GM23338 (cell line): ENCODE data around the gene ERI3. TPM values are rescaled to one million over a fixed set of nuclear protein-coding genes. Genes with fewer than 3 reads are reported as not detected.
A peak's percentile ranks its signal among the peaks of the same experiment; 100 is the strongest.

ENCODE experiments used
- ATAC-seq: fragments of 200-7000 bp; cut with Tn5 transposase; 3 replicates; pipeline ENCODE4 v1.9.1; 2020
- DNase-seq: peaks from one replicate; pipeline ENCODE4 v3.0.0-alpha.2; 2015; ENCODE audit warnings: low spot score
- H2AFZ ChIP-seq: fragments of 200-600 bp; sonication (generic); 2 replicates; pipeline ENCODE4 v1.8.0; 2016; ENCODE audit warnings: antibody characterized with exemption, mild to moderate bottlenecking, moderate library complexity
- H3F3A ChIP-seq: fragments of 200-600 bp; sonication (generic); replicated peaks from 2 replicates; pipeline ENCODE4 v1.8.0; 2017; ENCODE audit warnings: antibody characterized with exemption, mixed run types, low read depth
- H3K27ac ChIP-seq: fragments of 200-600 bp; sonication (generic); 2 replicates; pipeline ENCODE4 v1.6.1; 2016; ENCODE audit warnings: low read depth
- H3K27me3 ChIP-seq: fragments of 200-600 bp; sonication (generic); 2 replicates; pipeline ENCODE4 v1.8.0; 2016; ENCODE audit warnings: mild to moderate bottlenecking, mixed run types, moderate library complexity; ENCODE audit not compliant: insufficient read depth
- H3K36me3 ChIP-seq: fragments of 200-600 bp; sonication (generic); 2 replicates; pipeline ENCODE4 v1.8.0; 2016; ENCODE audit warnings: mild to moderate bottlenecking; ENCODE audit not compliant: insufficient read depth
- H3K4me1 ChIP-seq: fragments of 200-600 bp; sonication (generic); 2 replicates; pipeline ENCODE4 v1.8.0; 2016; ENCODE audit warnings: mild to moderate bottlenecking, moderate library complexity; ENCODE audit not compliant: insufficient read depth
- H3K4me2 ChIP-seq: fragments of 200-600 bp; sonication (generic); 2 replicates; pipeline ENCODE4 v1.7.1; 2017; ENCODE audit warnings: mixed run types
- H3K4me3 ChIP-seq: fragments of 200-600 bp; sonication (generic); 2 replicates; pipeline ENCODE4 v1.6.1; 2016; ENCODE audit warnings: mixed run types
- H3K79me2 ChIP-seq: fragments of 200-600 bp; sonication (generic); replicated peaks from 2 replicates; pipeline ENCODE4 v1.8.0; 2017; ENCODE audit warnings: mild to moderate bottlenecking; ENCODE audit not compliant: insufficient read depth
- H3K9me2 ChIP-seq: fragments of 200-600 bp; sonication (generic); 2 replicates; pipeline ENCODE4 v1.8.0; 2017; ENCODE audit not compliant: insufficient read depth
- H4K20me1 ChIP-seq: fragments of 200-600 bp; sonication (generic); replicated peaks from 2 replicates; pipeline ENCODE4 v1.8.0; 2017; ENCODE audit warnings: mild to moderate bottlenecking; ENCODE audit not compliant: insufficient read depth
- H3K27ac Mint-ChIP-seq: 2 replicates; pipeline ENCODE4 v1.8.0; 2020; ENCODE audit warnings: inconsistent platforms, mild to moderate bottlenecking, moderate library complexity, mixed read lengths
- H3K27me3 Mint-ChIP-seq: 3 replicates; pipeline ENCODE4 v1.8.0; 2022; ENCODE audit warnings: low read depth, mild to moderate bottlenecking, moderate library complexity, mixed read lengths, inconsistent platforms; ENCODE audit not compliant: insufficient read depth, poor library complexity
- H3K36me3 Mint-ChIP-seq: 3 replicates; pipeline ENCODE4 v1.8.0; 2021; ENCODE audit warnings: low read depth, mild to moderate bottlenecking, inconsistent platforms, moderate library complexity, mixed read lengths
- H3K4me1 Mint-ChIP-seq: 3 replicates; pipeline ENCODE4 v1.8.0; 2020; ENCODE audit warnings: mild to moderate bottlenecking, inconsistent platforms, mixed read lengths
- H3K4me3 Mint-ChIP-seq: 3 replicates; pipeline ENCODE4 v1.8.0; 2021; ENCODE audit warnings: moderate library complexity, mild to moderate bottlenecking, inconsistent platforms, mixed read lengths
- H3K9me3 Mint-ChIP-seq: 3 replicates; pipeline ENCODE4 v1.8.0; 2020; ENCODE audit warnings: moderate library complexity, mild to moderate bottlenecking, inconsistent platforms, mixed read lengths
- EZH2 ChIP-seq: fragments of 200-600 bp; sonication (generic); IDR thresholded peaks from one replicate; pipeline ENCODE4 v1.8.0; 2017; ENCODE audit warnings: antibody characterized with exemption, mild to moderate bottlenecking, low read depth; ENCODE audit not compliant: unreplicated experiment
- EZH2phosphoT487 ChIP-seq: fragments of 200-600 bp; sonication (generic); IDR thresholded peaks from one replicate; pipeline ENCODE4 v1.8.1; 2018; ENCODE audit warnings: antibody characterized with exemption; ENCODE audit not compliant: unreplicated experiment
- JUNB ChIP-seq: IDR thresholded peaks from one replicate; pipeline ENCODE4 v1.6.1; 2016; ENCODE audit warnings: antibody characterized with exemption; ENCODE audit not compliant: unreplicated experiment
- NANOG ChIP-seq: IDR thresholded peaks from 2 replicates; pipeline ENCODE4 v1.6.1; 2016; ENCODE audit warnings: antibody characterized with exemption, borderline replicate concordance
- POLR2AphosphoS5 ChIP-seq: IDR thresholded peaks from 2 replicates; pipeline ENCODE4 v1.6.1; 2016; ENCODE audit warnings: antibody characterized with exemption, low read depth
- STAT1 ChIP-seq: IDR thresholded peaks from one replicate; pipeline ENCODE4 v1.6.1; 2016; ENCODE audit warnings: antibody characterized with exemption; ENCODE audit not compliant: unreplicated experiment
- ZNF114 ChIP-seq: fragments of 250-450 bp; sonication (Bioruptor Pico); IDR thresholded peaks from 2 replicates; pipeline ENCODE4 v1.5.0; 2020; ENCODE audit warnings: mild to moderate bottlenecking, moderate library complexity
- ZNF331 ChIP-seq: fragments of 250-450 bp; sonication (Bioruptor Pico); IDR thresholded peaks from 2 replicates; pipeline ENCODE4 v1.5.0; 2020; ENCODE audit warnings: low read depth, mild to moderate bottlenecking, moderate library complexity
- polyA plus RNA-seq: library from polyadenylated mRNA; unstranded; fragments of >200 nt; fragmentation: Nextera tagmentation; extraction: Ambion mirVana; gene quantifications from 2 replicates; pipeline ENCODE4 v1.2.1, GENCODE V29; 2016
- total RNA-seq: library from RNA; depleted of rRNA; stranded (reverse); fragments of >200 nt; shearing (Covaris generic); gene quantifications from 2 replicates; pipeline ENCODE4 v1.2.3, GENCODE V29; 2014
- TF ChIP-seq, protein P1 (sequence below), 2 experiments: fragments of 200-600 bp in 1 of 2; sonication (generic) in 1 of 2; conservative IDR thresholded peaks; 2 replicates each; pipeline versions ENCODE4 v1.5.1 to v1.6.1; 2016 to 2017; ENCODE audit warnings: antibody characterized with exemption in 2 of 2, low read depth in 2 of 2, mild to moderate bottlenecking in 2 of 2, moderate library complexity in 1 of 2
- TF ChIP-seq, protein P2 (sequence below): fragments of 250-450 bp; sonication (Bioruptor Pico); IDR thresholded peaks from 2 replicates; pipeline ENCODE4 v1.5.0; 2020; ENCODE audit warnings: mild to moderate bottlenecking, moderate library complexity

The ERI3 gene
- total and polyA plus RNA-seq, 2 experiments from 2014 or later = 63.0 to 70.1 TPM

DNA sequence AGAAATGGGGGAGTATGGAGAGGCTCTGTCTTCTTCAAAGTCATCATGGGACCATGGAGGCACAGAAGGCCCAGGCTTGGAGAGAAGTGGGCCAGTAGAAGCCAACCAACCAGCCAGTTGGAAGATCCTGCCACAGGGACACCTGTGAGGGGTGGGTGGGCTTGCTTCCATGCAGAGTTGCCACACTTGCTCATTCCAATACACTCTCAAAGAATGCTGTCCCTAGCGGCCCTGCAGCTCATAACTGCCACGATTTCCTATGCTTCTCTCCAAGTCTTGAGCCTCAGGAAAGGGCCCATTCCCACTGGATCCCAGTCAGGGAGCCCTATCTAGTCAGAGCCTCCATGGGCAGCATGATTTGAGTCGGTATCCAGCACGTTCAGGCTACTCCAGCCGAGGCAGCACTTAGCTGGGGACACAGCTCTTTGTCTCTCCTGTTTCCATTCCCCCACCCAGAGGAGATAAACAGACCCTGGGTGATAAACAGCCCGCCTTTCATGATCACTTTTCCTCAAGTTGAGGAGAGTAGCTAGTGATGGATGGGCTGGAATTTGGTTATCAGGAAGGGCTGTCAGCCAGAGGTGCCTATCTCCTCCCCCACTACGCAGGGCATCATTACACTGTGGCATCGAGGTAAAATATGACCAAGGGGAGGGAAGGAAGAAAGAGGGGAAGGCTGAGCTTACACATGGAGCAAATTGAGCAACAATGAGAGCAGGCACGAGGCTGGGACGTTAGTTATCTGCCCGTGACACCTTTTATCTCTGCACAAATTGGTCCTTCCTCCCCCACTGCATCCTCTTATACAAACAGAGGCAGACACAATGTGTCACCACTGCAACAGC lies 64.6 kb downstream of the ERI3 start:
- Mint-ChIP-seq H3K27ac (no peak overlapping the region), H3K4me3 (no peak overlapping the region), H3K36me3 (peaks cover 16% of the 10 kb centered on the region), H3K4me1 (peaks cover 7% of the 10 kb centered on the region), H3K27me3 (peaks cover 4% of the 10 kb centered on the region), H3K9me3 (no peaks in the 10 kb centered on the region)
- DNase-seq (peak; percentile 30), ATAC-seq (peak; percentile 21)
- Histone ChIP-seq H2AFZ (no peak overlapping the region), H3K79me2 (no peaks in the 10 kb centered on the region), H3K4me3 (no peak overlapping the region), H3F3A (no peaks in the 10 kb centered on the region), H3K27me3 (no peaks in the 10 kb centered on the region), H3K27ac (no peak overlapping the region), H4K20me1 (no peaks in the 10 kb centered on the region; the same call in none of the 2 replicates), H3K4me2 (no peak overlapping the region), H3K36me3 (no peaks in the 10 kb centered on the region), H3K9me2 (no peaks in the 10 kb centered on the region), H3K4me1 (no peaks in the 10 kb centered on the region)
- no peak for TF ChIP-seq STAT1
- TF ChIP-seq, protein P1, sequence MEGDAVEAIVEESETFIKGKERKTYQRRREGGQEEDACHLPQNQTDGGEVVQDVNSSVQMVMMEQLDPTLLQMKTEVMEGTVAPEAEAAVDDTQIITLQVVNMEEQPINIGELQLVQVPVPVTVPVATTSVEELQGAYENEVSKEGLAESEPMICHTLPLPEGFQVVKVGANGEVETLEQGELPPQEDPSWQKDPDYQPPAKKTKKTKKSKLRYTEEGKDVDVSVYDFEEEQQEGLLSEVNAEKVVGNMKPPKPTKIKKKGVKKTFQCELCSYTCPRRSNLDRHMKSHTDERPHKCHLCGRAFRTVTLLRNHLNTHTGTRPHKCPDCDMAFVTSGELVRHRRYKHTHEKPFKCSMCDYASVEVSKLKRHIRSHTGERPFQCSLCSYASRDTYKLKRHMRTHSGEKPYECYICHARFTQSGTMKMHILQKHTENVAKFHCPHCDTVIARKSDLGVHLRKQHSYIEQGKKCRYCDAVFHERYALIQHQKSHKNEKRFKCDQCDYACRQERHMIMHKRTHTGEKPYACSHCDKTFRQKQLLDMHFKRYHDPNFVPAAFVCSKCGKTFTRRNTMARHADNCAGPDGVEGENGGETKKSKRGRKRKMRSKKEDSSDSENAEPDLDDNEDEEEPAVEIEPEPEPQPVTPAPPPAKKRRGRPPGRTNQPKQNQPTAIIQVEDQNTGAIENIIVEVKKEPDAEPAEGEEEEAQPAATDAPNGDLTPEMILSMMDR (conservative IDR thresholded peaks at IDR 0.05; ENCODE audit: low read depth in 2 of 2) = 0 out of 4 replicates have a peak, but pooled peaks of 1 of the 2 experiments have one; percentile 7

DNA sequence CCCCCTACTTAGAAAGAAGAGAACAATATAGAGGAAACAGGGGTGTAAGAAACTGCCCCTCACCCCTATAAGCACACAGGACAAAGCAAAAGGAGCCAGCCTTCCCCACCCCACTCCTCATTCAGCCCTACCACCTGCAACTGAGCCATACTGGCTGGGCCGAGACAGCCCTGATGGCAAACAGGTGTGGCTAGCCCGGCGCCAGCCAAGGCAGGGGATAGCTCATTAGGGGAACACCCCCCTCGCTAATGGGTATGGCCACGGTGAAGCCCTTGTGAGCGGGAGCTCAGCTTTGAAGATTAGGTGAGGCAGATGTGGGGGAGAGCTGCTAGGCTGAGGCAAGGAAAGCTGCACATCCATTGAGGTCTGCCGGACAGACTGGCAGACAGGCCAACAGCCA lies 65.5 kb downstream of the ERI3 start:
- Histone ChIP-seq H3K27me3 (no peaks in the 10 kb centered on the region), H3K79me2 (no peaks in the 10 kb centered on the region), H3K4me2 (no peak overlapping the region), H3K4me3 (no peak overlapping the region), H3F3A (no peaks in the 10 kb centered on the region), H3K27ac (no peak overlapping the region), H2AFZ (no peak overlapping the region), H3K4me1 (no peaks in the 10 kb centered on the region), H3K36me3 (no peaks in the 10 kb centered on the region), H3K9me2 (no peaks in the 10 kb centered on the region), H4K20me1 (no peaks in the 10 kb centered on the region; the same call in none of the 2 replicates)
- ATAC-seq = peak; percentile 87
- Mint-ChIP-seq H3K9me3 (no peaks in the 10 kb centered on the region), H3K36me3 (peaks cover 14% of the 10 kb centered on the region; the same call in 2 of the 3 replicates), H3K27ac (0 out of 2 replicates have a peak overlapping the region, but pooled peaks have one; percentile 42), H3K4me3 (no peak overlapping the region), H3K4me1 (peaks cover 7% of the 10 kb centered on the region), H3K27me3 (peaks cover 3% of the 10 kb centered on the region)
- peak; percentile 18 for DNase-seq
- TF ChIP-seq NANOG (no peak), EZH2 (no peak), EZH2phosphoT487 (no peak), ZNF331 (CRISPR knock-in tag) (no peak), STAT1 (no peak), ZNF114 (CRISPR knock-in tag) (no peak), JUNB (no peak), POLR2AphosphoS5 (no peak)
- TF ChIP-seq, protein P1 (conservative IDR thresholded peaks at IDR 0.05; ENCODE audit: low read depth in 2 of 2) = no peak
- TF ChIP-seq, protein P2, sequence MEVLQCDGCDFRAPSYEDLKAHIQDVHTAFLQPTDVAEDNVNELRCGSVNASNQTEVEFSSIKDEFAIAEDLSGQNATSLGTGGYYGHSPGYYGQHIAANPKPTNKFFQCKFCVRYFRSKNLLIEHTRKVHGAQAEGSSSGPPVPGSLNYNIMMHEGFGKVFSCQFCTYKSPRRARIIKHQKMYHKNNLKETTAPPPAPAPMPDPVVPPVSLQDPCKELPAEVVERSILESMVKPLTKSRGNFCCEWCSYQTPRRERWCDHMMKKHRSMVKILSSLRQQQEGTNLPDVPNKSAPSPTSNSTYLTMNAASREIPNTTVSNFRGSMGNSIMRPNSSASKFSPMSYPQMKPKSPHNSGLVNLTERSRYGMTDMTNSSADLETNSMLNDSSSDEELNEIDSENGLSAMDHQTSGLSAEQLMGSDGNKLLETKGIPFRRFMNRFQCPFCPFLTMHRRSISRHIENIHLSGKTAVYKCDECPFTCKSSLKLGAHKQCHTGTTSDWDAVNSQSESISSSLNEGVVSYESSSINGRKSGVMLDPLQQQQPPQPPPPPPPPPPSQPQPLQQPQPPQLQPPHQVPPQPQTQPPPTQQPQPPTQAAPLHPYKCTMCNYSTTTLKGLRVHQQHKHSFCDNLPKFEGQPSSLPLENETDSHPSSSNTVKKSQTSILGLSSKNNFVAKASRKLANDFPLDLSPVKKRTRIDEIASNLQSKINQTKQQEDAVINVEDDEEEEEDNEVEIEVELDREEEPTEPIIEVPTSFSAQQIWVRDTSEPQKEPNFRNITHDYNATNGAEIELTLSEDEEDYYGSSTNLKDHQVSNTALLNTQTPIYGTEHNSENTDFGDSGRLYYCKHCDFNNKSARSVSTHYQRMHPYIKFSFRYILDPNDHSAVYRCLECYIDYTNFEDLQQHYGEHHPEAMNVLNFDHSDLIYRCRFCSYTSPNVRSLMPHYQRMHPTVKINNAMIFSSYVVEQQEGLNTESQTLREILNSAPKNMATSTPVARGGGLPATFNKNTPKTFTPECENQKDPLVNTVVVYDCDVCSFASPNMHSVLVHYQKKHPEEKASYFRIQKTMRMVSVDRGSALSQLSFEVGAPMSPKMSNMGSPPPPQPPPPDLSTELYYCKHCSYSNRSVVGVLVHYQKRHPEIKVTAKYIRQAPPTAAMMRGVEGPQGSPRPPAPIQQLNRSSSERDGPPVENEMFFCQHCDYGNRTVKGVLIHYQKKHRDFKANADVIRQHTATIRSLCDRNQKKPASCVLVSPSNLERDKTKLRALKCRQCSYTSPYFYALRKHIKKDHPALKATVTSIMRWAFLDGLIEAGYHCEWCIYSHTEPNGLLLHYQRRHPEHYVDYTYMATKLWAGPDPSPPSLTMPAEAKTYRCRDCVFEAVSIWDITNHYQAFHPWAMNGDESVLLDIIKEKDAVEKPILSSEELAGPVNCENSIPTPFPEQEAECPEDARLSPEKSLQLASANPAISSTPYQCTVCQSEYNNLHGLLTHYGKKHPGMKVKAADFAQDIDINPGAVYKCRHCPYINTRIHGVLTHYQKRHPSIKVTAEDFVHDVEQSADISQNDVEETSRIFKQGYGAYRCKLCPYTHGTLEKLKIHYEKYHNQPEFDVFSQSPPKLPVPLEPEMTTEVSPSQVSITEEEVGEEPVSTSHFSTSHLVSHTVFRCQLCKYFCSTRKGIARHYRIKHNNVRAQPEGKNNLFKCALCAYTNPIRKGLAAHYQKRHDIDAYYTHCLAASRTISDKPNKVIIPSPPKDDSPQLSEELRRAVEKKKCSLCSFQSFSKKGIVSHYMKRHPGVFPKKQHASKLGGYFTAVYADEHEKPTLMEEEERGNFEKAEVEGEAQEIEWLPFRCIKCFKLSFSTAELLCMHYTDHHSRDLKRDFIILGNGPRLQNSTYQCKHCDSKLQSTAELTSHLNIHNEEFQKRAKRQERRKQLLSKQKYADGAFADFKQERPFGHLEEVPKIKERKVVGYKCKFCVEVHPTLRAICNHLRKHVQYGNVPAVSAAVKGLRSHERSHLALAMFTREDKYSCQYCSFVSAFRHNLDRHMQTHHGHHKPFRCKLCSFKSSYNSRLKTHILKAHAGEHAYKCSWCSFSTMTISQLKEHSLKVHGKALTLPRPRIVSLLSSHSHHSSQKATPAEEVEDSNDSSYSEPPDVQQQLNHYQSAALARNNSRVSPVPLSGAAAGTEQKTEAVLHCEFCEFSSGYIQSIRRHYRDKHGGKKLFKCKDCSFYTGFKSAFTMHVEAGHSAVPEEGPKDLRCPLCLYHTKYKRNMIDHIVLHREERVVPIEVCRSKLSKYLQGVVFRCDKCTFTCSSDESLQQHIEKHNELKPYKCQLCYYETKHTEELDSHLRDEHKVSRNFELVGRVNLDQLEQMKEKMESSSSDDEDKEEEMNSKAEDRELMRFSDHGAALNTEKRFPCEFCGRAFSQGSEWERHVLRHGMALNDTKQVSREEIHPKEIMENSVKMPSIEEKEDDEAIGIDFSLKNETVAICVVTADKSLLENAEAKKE (CRISPR knock-in tag) = no peak
